Caco-2 (cell line): ENCODE results near the gene CDHR5. TPM values are rescaled to one million over a fixed set of nuclear protein-coding genes. Genes with fewer than 3 reads are reported as not detected.

Experiments
- BruUV-seq: library from RNA; stranded (reverse); fragments of 400-500 nt; replicated peaks from 2 replicates; lab custom pipeline; 2021; lab: Mats Ljungman, UMichigan
- CTCF ChIA-PET: fragments of 300-600 bp; sonication (Branson Sonifier 250); formaldehyde crosslinking; loops from one replicate; lab custom pipeline; 2022; ENCODE audit warnings: antibody characterized with exemption; lab: Charles Lee
- POLR2A ChIA-PET: fragments of 300-600 bp; sonication (Branson Sonifier 250); formaldehyde crosslinking; loops from one replicate; lab custom pipeline; 2022; ENCODE audit warnings: antibody characterized with exemption; lab: Charles Lee
- DNase-seq, 2 experiments: peaks; one replicate each; pipeline versions ENCODE4 v3.0.0 to v3.0.0-alpha.2; 2020 to 2022
- H3K27me3 ChIP-seq: replicated peaks from 2 replicates; pipeline ENCODE4 v1.6.0; 2011; ENCODE audit warnings: low read length; ENCODE audit not compliant: control insufficient read depth, insufficient read depth
- H3K36me3 ChIP-seq: 2 replicates; pipeline ENCODE4 v1.5.1; 2011; ENCODE audit warnings: low read length; ENCODE audit not compliant: control insufficient read depth, insufficient read depth
- H3K4me1 ChIP-seq: fragments of 250-450 bp; sonication (Bioruptor Pico); 2 replicates; pipeline ENCODE4 v1.5.1; 2020; ENCODE audit warnings: mild to moderate bottlenecking
- H3K4me3 ChIP-seq: 2 replicates; pipeline ENCODE4 v1.5.1; 2011; ENCODE audit warnings: low read depth, mild to moderate bottlenecking, control low read depth, low read length
- H3K9me3 ChIP-seq: fragments of 250-450 bp; sonication (Bioruptor Pico); 2 replicates; pipeline ENCODE4 v1.5.1; 2020; ENCODE audit warnings: mild to moderate bottlenecking, moderate library complexity
- H3K27ac Mint-ChIP-seq: one replicate; pipeline ENCODE4 v1.8.0; 2022; ENCODE audit warnings: mixed read lengths; ENCODE audit not compliant: unreplicated experiment
- H3K27me3 Mint-ChIP-seq: one replicate; pipeline ENCODE4 v1.8.0; 2022; ENCODE audit warnings: mixed read lengths; ENCODE audit not compliant: insufficient read depth, unreplicated experiment
- H3K36me3 Mint-ChIP-seq: one replicate; pipeline ENCODE4 v1.8.0; 2022; ENCODE audit warnings: mild to moderate bottlenecking, mixed read lengths; ENCODE audit not compliant: insufficient read depth, unreplicated experiment
- H3K4me1 Mint-ChIP-seq: one replicate; pipeline ENCODE4 v1.8.0; 2022; ENCODE audit warnings: low read depth, mixed read lengths; ENCODE audit not compliant: unreplicated experiment
- H3K4me3 Mint-ChIP-seq: one replicate; pipeline ENCODE4 v1.8.0; 2022; ENCODE audit warnings: mild to moderate bottlenecking, moderate library complexity, mixed read lengths; ENCODE audit not compliant: unreplicated experiment
- H3K9me3 Mint-ChIP-seq: one replicate; pipeline ENCODE4 v1.8.0; 2022; ENCODE audit warnings: mixed read lengths; ENCODE audit not compliant: unreplicated experiment
- intact Hi-C: fragments of 100-400 bp; cut with micrococcal nuclease; formaldehyde crosslinking; loops from one replicate; pipeline ENCODE4 v1.10.0; 2022; ENCODE audit not compliant: unreplicated experiment
- total RNA-seq: library from RNA; stranded (reverse); gene quantifications from 2 replicates; pipeline ENCODE4 v1.2.3, GENCODE V29; 2022
- TF ChIP-seq, protein P1 (sequence below), 2 experiments: fragments of 200-600 bp in 1 of 2; IDR thresholded peaks; 1 replicate in 1 of 2; 2 replicates in 1 of 2; pipeline versions ENCODE4 v1.5.1 to v1.8.0; 2011 to 2022; ENCODE audit warnings: antibody characterized with exemption in 1 of 2, control low read depth in 1 of 2, inconsistent platforms in 1 of 2, low read depth in 1 of 2, low read length in 1 of 2, mild to moderate bottlenecking in 1 of 2, moderate library complexity in 1 of 2; ENCODE audit not compliant: insufficient read depth in 1 of 2, severe bottlenecking in 1 of 2, unreplicated experiment in 1 of 2

The CDHR5 gene
- total RNA-seq, 1 experiment from 2014 or later = 42.0 TPM

DNA sequence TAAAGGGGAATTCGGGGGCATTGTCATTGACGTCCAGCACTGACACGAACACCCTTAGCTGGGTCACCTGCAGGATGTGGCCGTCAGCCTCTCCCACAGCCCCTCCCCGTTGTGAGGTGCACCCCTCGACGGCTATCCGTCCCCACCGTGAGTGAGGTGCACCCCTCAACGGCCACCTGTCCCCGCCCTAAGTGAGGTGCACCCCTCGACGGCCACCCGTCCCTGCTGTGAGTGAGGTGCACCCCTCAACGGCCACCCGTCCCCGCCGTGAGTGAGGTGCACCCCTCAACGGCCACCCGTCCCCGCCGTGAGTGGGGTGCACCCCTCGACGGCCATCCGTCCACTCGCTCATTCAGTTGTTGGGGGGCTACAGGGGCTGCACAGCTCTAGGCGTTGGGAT is 2.9 kb downstream of the CDHR5 start:
- no peaks in the 10 kb centered on the region for H3K4me1 Mint-ChIP-seq
- peaks cover 70% of the 10 kb centered on the region for H3K36me3 Mint-ChIP-seq
- Histone ChIP-seq H3K36me3 (no peaks in the 10 kb centered on the region; the same call in none of the 2 replicates), H3K9me3 (no peaks in the 10 kb centered on the region), H3K4me3 (no peak overlapping the region), H3K27me3 (no peaks in the 10 kb centered on the region), H3K4me1 (peaks cover 25% of the 10 kb centered on the region)
- intact Hi-C loops = no loop called here
- H3K27me3 Mint-ChIP-seq = no peaks in the 10 kb centered on the region
- H3K4me3 Mint-ChIP-seq = no peak overlapping the region
- no peak for DNase-seq
- TF ChIP-seq, protein P1, sequence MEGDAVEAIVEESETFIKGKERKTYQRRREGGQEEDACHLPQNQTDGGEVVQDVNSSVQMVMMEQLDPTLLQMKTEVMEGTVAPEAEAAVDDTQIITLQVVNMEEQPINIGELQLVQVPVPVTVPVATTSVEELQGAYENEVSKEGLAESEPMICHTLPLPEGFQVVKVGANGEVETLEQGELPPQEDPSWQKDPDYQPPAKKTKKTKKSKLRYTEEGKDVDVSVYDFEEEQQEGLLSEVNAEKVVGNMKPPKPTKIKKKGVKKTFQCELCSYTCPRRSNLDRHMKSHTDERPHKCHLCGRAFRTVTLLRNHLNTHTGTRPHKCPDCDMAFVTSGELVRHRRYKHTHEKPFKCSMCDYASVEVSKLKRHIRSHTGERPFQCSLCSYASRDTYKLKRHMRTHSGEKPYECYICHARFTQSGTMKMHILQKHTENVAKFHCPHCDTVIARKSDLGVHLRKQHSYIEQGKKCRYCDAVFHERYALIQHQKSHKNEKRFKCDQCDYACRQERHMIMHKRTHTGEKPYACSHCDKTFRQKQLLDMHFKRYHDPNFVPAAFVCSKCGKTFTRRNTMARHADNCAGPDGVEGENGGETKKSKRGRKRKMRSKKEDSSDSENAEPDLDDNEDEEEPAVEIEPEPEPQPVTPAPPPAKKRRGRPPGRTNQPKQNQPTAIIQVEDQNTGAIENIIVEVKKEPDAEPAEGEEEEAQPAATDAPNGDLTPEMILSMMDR (IDR thresholded peaks at IDR 0.05; ENCODE audit: insufficient read depth in 1 of 2, low read depth in 1 of 2, low read length in 1 of 2, severe bottlenecking in 1 of 2, unreplicated experiment in 1 of 2) = no peak
- POLR2A ChIA-PET = no interaction called here
- CTCF ChIA-PET = no interaction called here
- H3K9me3 Mint-ChIP-seq = no peaks in the 10 kb centered on the region
- no TSS peak for BruUV-seq
- no peak overlapping the region for H3K27ac Mint-ChIP-seq

DNA sequence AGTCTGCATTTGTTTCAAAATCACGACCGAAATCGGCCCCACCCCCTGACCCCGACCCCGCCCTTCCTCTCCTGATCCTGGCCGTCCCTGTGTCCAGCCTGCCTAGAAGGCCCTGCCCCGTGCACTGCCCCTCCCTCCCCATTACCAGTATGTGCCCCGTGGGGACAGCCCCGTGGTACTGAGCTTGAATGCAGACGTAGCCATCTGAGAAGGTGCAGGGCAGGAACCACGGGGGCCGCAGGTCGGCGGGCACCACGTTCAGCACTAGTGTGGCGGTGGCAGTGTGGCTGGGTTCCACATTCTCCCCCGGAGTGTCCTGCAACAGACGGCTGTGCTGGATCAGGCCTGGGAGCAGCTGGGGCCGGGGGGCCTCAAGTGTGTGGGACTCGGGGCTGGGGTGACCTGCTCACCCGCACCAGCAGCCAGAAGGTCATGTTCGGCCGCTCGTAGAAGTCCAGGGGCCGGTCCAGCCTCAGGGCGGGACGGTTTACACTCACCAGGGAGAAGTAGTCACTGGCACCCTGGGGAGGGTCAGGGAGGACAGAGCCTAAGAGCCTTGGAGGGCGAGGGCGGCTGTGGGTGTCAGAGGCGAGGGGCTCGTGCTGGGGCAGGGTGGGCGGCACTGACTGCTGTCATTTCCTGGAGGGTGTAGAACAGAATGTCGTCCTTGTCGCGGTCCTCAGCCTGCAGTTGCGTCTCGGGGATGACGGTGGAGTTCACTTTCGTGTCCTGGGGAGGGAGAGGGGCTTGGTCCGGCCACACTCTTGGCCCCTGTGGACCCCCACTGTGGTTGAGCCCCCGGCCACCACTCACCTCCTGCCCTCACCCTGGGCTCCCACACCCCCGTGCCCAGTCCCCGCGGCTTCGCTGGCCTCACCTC is 3.6 kb downstream of the CDHR5 start:
- H3K27ac Mint-ChIP-seq = no peak overlapping the region
- H3K36me3 Mint-ChIP-seq = peaks cover 77% of the 10 kb centered on the region
- BruUV-seq = no TSS peak
- H3K9me3 Mint-ChIP-seq = no peaks in the 10 kb centered on the region
- Histone ChIP-seq H3K36me3 (no peaks in the 10 kb centered on the region; the same call in none of the 2 replicates), H3K4me1 (peaks cover 25% of the 10 kb centered on the region), H3K4me3 (no peak overlapping the region), H3K27me3 (no peaks in the 10 kb centered on the region), H3K9me3 (no peaks in the 10 kb centered on the region)
- POLR2A ChIA-PET = no interaction called here
- CTCF ChIA-PET = no interaction called here
- intact Hi-C loops = no loop called here
- H3K4me3 Mint-ChIP-seq = no peak overlapping the region
- no peaks in the 10 kb centered on the region for H3K27me3 Mint-ChIP-seq
- DNase-seq = no peak
- TF ChIP-seq, protein P1 (IDR thresholded peaks at IDR 0.05; ENCODE audit: insufficient read depth in 1 of 2, low read depth in 1 of 2, low read length in 1 of 2, severe bottlenecking in 1 of 2, unreplicated experiment in 1 of 2) = no peak
- no peaks in the 10 kb centered on the region for H3K4me1 Mint-ChIP-seq

- no peak overlapping the region for H3K4me3 ChIP-seq
- ChIA-PET POLR2A (no interaction called here), CTCF (no interaction called here)
- TF ChIP-seq, protein P1 (IDR thresholded peaks at IDR 0.05; ENCODE audit: insufficient read depth in 1 of 2, low read depth in 1 of 2, low read length in 1 of 2, severe bottlenecking in 1 of 2, unreplicated experiment in 1 of 2) = no peak
- no peaks in the 10 kb centered on the region for H3K9me3 ChIP-seq
- DNase-seq = no peak
- intact Hi-C loops = no loop called here
- H3K36me3 Mint-ChIP-seq = peaks cover 82% of the 10 kb centered on the region
- H3K27me3 Mint-ChIP-seq = no peaks in the 10 kb centered on the region
- H3K9me3 Mint-ChIP-seq = no peaks in the 10 kb centered on the region
- no TSS peak for BruUV-seq
- no peaks in the 10 kb centered on the region for H3K27me3 ChIP-seq
- peaks cover 21% of the 10 kb centered on the region for H3K4me1 ChIP-seq
- peaks cover 1% of the 10 kb centered on the region for H3K36me3 ChIP-seq
- no peak overlapping the region for H3K27ac Mint-ChIP-seq
- H3K4me1 Mint-ChIP-seq = no peaks in the 10 kb centered on the region
- H3K4me3 Mint-ChIP-seq = no peak overlapping the region
Measured at GRCh38 chr11:620201-620600, 4.6 kb downstream of the CDHR5 start.
